T-cell (primary cell): ENCODE data around the gene ZNHIT3. TPM values are rescaled to one million over a fixed set of nuclear protein-coding genes. Genes with fewer than 3 reads are reported as not detected.
"Not testable (repeated sequence)": the region's sequence is repeated elsewhere in the genome, so short reads cannot be mapped to it uniquely, and the experiment has no call there.

Source experiments
- ATAC-seq, 4 experiments: fragments of 200-7000 bp in 3 of 4; fragments of 150-1000 bp in 1 of 4; cut with Tn5 transposase; replicated peaks in 1 of 4; 1 replicate in 3 of 4; 2 replicates in 1 of 4; pipeline ENCODE4 v1.10.0; 2021; ENCODE audit warnings: moderate library complexity in 3 of 4, mild to moderate bottlenecking in 2 of 4, moderate number of reproducible peaks in 1 of 4
- CTCF ChIA-PET, 2 donors: fragments of 300-600 bp; sonication (Branson Sonifier 250); formaldehyde crosslinking; loops; one replicate each; lab custom pipeline; 2022; ENCODE audit warnings: antibody characterized with exemption in 2 of 2; lab: Charles Lee
- POLR2A ChIA-PET, 2 donors: fragments of 300-600 bp; sonication (Branson Sonifier 250); formaldehyde crosslinking; loops; one replicate each; lab custom pipeline; 2022; ENCODE audit warnings: antibody characterized with exemption in 2 of 2; lab: Charles Lee
- DNase-seq, 35 experiments: peaks; one replicate each; pipeline versions ENCODE4 v3.0.0 to v3.0.0-alpha.2; 2013 to 2023
- H3K27ac ChIP-seq: one replicate; pipeline ENCODE4 v1.5.1; 2013; ENCODE audit warnings: low read length
- H3K27me3 ChIP-seq, 2 experiments: replicated peaks in 1 of 2; 1 replicate in 1 of 2; 2 replicates in 1 of 2; pipeline versions ENCODE4 v1.6.1 to v1.7.0; 2013; ENCODE audit warnings: low read length in 1 of 2, mixed read lengths in 1 of 2; ENCODE audit not compliant: control insufficient read depth in 2 of 2, insufficient read depth in 2 of 2; ENCODE audit errors: extremely low read depth in 1 of 2
- H3K36me3 ChIP-seq, 2 donors: 1 replicate in 1 of 2; 2 replicates in 1 of 2; pipeline versions ENCODE4 v1.6.1 to v1.7.0; 2013; ENCODE audit warnings: low read length in 1 of 2; ENCODE audit not compliant: control insufficient read depth in 2 of 2, insufficient read depth in 1 of 2; ENCODE audit errors: extremely low read depth in 1 of 2
- H3K4me1 ChIP-seq, 2 experiments: 1 replicate in 1 of 2; 2 replicates in 1 of 2; pipeline versions ENCODE4 v1.6.1 to v1.7.0; 2013; ENCODE audit warnings: low read length in 2 of 2, mixed read lengths in 1 of 2; ENCODE audit not compliant: insufficient read depth in 2 of 2, control insufficient read depth in 1 of 2; ENCODE audit errors: extremely low read depth in 1 of 2
- H3K4me3 ChIP-seq, 2 donors: 1 replicate in 1 of 2; 2 replicates in 1 of 2; pipeline versions ENCODE4 v1.5.1 to v1.7.0; 2013; ENCODE audit warnings: mild to moderate bottlenecking in 2 of 2, low read length in 1 of 2, moderate library complexity in 1 of 2; ENCODE audit not compliant: control insufficient read depth in 1 of 2; ENCODE audit errors: extremely low read depth in 1 of 2
- H3K9me3 ChIP-seq: 2 replicates; pipeline ENCODE4 v1.7.0; 2013
- H3K27ac Mint-ChIP-seq, 2 donors: one replicate each; pipeline ENCODE4 v1.8.0; 2020 to 2021; ENCODE audit warnings: mild to moderate bottlenecking in 2 of 2, mixed read lengths in 2 of 2
- H3K27me3 Mint-ChIP-seq, 2 donors: one replicate each; pipeline ENCODE4 v1.8.0; 2021 to 2022; ENCODE audit warnings: mixed read lengths in 2 of 2
- H3K36me3 Mint-ChIP-seq: one replicate; pipeline ENCODE4 v1.8.0; 2021; ENCODE audit warnings: mixed read lengths
- H3K4me1 Mint-ChIP-seq, 3 donors: one replicate each; pipeline ENCODE4 v1.8.0; 2020 to 2022; ENCODE audit warnings: mixed read lengths in 3 of 3, mild to moderate bottlenecking in 1 of 3
- H3K4me3 Mint-ChIP-seq, 3 donors: one replicate each; pipeline ENCODE4 v1.8.0; 2020 to 2022; ENCODE audit warnings: mild to moderate bottlenecking in 3 of 3, mixed read lengths in 3 of 3, moderate library complexity in 3 of 3
- H3K9me3 Mint-ChIP-seq, 3 donors: one replicate each; pipeline ENCODE4 v1.8.0; 2020 to 2022; ENCODE audit warnings: mixed read lengths in 3 of 3
- WGBS: methylation state at CpG from one replicate; pipeline ENCODE4 v1.1.5; 2013; ENCODE audit warnings: missing lambda C conversion rate; ENCODE audit not compliant: insufficient coverage; 5-methylcytosine and 5-hydroxymethylcytosine counted together
- total RNA-seq, 35 experiments: library from RNA in 6 of 35; stranded (reverse) in 6 of 35; fragments of 120-200 nt in 1 of 35; gene quantifications; one replicate each; pipeline versions ENCODE4 v1.2.1 to v1.2.4 and lab custom pipeline; 2013 to 2026

ZNHIT3 gene
- total RNA-seq, 5 donors from 2014 or later (not counting 1 experiment from before 2014, with no cell fraction given): 44.2 to 54.6 (median 51.3) TPM

- no peaks in the 10 kb centered on the region for H3K9me3 Mint-ChIP-seq
- H3K36me3 Mint-ChIP-seq: peaks cover 15% of the 10 kb centered on the region
- no peaks in the 10 kb centered on the region for H3K4me1 Mint-ChIP-seq
- Histone ChIP-seq H3K36me3 (peaks cover 7 to 60% of the 10 kb centered on the region in 2 donors), H3K27ac (no peak overlapping the region), H3K27me3 (no peaks in the 10 kb centered on the region), H3K9me3 (no peaks in the 10 kb centered on the region), H3K4me1 (no peaks in the 10 kb centered on the region), H3K4me3 (no peak overlapping the region)
- CTCF ChIA-PET: interaction anchor here in 1 of 2 donors (0.6 kb wide), 1 partner anchor 9 kb away, joined by 3 read pairs; no protein-coding TSS in a partner anchor
- ATAC-seq: no peak
- POLR2A ChIA-PET: no interaction called here
- H3K27ac Mint-ChIP-seq: no peak overlapping the region
- no peak for DNase-seq
- no peak overlapping the region for H3K4me3 Mint-ChIP-seq
- H3K27me3 Mint-ChIP-seq: no peaks in the 10 kb centered on the region
- WGBS: no CpG with 5 or more reads among the region's 6 CpGs
Observed at GRCh38 chr17:36507266-36507665, 20.8 kb downstream of the ZNHIT3 start.

DNA sequence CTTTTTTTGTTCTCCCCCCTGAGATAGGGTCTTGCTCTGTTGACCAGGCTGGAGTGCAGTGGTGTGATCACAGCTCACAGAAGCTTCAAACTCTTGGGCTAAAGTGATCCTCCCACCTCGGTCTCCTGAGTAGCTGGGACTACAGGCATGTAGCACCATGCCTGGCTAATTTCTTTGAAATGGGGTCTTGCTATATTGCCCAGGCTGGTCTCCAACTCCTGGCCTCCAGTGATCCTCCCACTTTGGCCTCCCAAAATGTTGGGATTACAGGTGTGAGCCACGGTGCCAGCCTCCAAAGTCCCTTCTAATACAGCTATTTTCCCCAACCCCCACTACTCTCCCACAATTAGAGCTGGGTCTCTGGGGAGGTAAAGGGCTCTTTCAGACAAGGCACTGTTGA, 22.0 kb downstream of the ZNHIT3 start:
- H3K36me3 ChIP-seq: peaks cover 4 to 57% of the 10 kb centered on the region in 2 donors
- H3K4me1 ChIP-seq, DNase-seq, H3K4me3 Mint-ChIP-seq, POLR2A ChIA-PET, H3K27ac Mint-ChIP-seq, H3K9me3 Mint-ChIP-seq, H3K27ac ChIP-seq, H3K27me3 ChIP-seq, CTCF ChIA-PET, H3K4me1 Mint-ChIP-seq, ATAC-seq, H3K9me3 ChIP-seq, H3K4me3 ChIP-seq, H3K27me3 Mint-ChIP-seq: not testable (repeated sequence)
- peaks cover 21% of the 10 kb centered on the region for H3K36me3 Mint-ChIP-seq
- WGBS: 100% methylated on average over 1 of the region's 2 CpGs

GRCh38 chr17:36509272-36509985, 22.9 kb downstream of the ZNHIT3 start:
- Mint-ChIP-seq H3K36me3 (peaks cover 21% of the 10 kb centered on the region), H3K4me3 (no peak overlapping the region), H3K9me3 (no peaks in the 10 kb centered on the region), H3K4me1 (no peaks in the 10 kb centered on the region), H3K27me3 (no peaks in the 10 kb centered on the region), H3K27ac (no peak overlapping the region)
- Histone ChIP-seq H3K36me3 (peaks cover 4 to 47% of the 10 kb centered on the region in 2 donors), H3K27ac (no peak overlapping the region), H3K4me3 (no peak overlapping the region), H3K4me1 (no peaks in the 10 kb centered on the region), H3K9me3 (no peaks in the 10 kb centered on the region), H3K27me3 (no peaks in the 10 kb centered on the region)
- ChIA-PET POLR2A (no interaction called here), CTCF (no interaction called here)
- WGBS: 94% methylated on average over 8 of the region's 9 CpGs
- DNase-seq (no peak), ATAC-seq (no peak)

GRCh38 chr17:36510636-36511035, 24.2 kb downstream of the ZNHIT3 start:
- peaks cover 4 to 45% of the 10 kb centered on the region in 2 donors for H3K36me3 ChIP-seq
- Mint-ChIP-seq H3K27ac (no peak overlapping the region), H3K9me3 (no peaks in the 10 kb centered on the region), H3K4me1 (no peaks in the 10 kb centered on the region), H3K27me3 (no peaks in the 10 kb centered on the region), H3K4me3 (no peak overlapping the region), H3K36me3 (peaks cover 21% of the 10 kb centered on the region)
- no peak for DNase-seq
- H3K4me1 ChIP-seq: no peaks in the 10 kb centered on the region
- WGBS: 93% methylated on average over 14 of the region's 14 CpGs
- no peak for ATAC-seq
- CTCF ChIA-PET: no interaction called here
- POLR2A ChIA-PET: no interaction called here
- H3K27ac ChIP-seq: no peak overlapping the region
- no peaks in the 10 kb centered on the region for H3K9me3 ChIP-seq
- H3K27me3 ChIP-seq: no peaks in the 10 kb centered on the region
- no peak overlapping the region for H3K4me3 ChIP-seq

DNA sequence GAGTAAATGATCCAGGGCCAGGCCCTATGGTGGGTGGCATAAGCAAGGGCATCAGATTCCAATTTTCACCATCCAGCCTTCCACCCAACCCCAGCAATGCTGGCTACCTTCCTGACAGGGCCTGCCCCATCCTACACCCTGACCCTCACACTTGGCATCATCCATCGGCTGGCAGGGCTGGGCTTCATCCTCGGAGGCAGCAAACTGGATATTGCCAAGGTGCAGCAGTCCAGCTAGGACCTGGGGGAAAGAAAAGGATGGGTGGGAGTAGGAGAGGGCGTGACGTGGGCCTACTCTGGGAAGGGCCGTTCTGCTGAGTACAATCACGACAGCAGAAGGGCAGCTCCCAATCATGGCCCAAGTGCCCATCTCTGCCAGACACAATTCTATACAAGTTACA, 24.7 kb downstream of the ZNHIT3 start:
- Mint-ChIP-seq H3K27me3 (no peaks in the 10 kb centered on the region), H3K4me3 (no peak overlapping the region), H3K27ac (no peak overlapping the region), H3K36me3 (peaks cover 17% of the 10 kb centered on the region), H3K9me3 (no peaks in the 10 kb centered on the region), H3K4me1 (no peaks in the 10 kb centered on the region)
- ATAC-seq (no peak), DNase-seq (no peak)
- Histone ChIP-seq H3K36me3 (peaks cover 4 to 45% of the 10 kb centered on the region in 2 donors), H3K4me3 (no peak overlapping the region), H3K27ac (no peak overlapping the region), H3K27me3 (no peaks in the 10 kb centered on the region), H3K9me3 (no peaks in the 10 kb centered on the region), H3K4me1 (no peaks in the 10 kb centered on the region)
- POLR2A ChIA-PET: no interaction called here
- CTCF ChIA-PET: no interaction called here
- WGBS: 95% methylated on average over 3 of the region's 6 CpGs

- Histone ChIP-seq H3K4me1 (no peaks in the 10 kb centered on the region), H3K9me3 (no peaks in the 10 kb centered on the region), H3K36me3 (peaks cover 4 to 35% of the 10 kb centered on the region in 2 donors), H3K27me3 (no peaks in the 10 kb centered on the region), H3K4me3 (no peak overlapping the region), H3K27ac (no peak overlapping the region)
- ChIA-PET POLR2A (no interaction called here), CTCF (no interaction called here)
- no CpG with 5 or more reads among the region's 5 CpGs for WGBS
- Mint-ChIP-seq H3K9me3 (no peaks in the 10 kb centered on the region), H3K27me3 (no peaks in the 10 kb centered on the region), H3K36me3 (peaks cover 22% of the 10 kb centered on the region), H3K27ac (peak overlapping the region in 1 of 2 donors; percentile 34), H3K4me3 (no peak overlapping the region), H3K4me1 (no peaks in the 10 kb centered on the region)
- DNase-seq (peak in 1 of 35 experiments; percentile 14), ATAC-seq (no peak)
Observed at GRCh38 chr17:36512641-36513040, 26.2 kb downstream of the ZNHIT3 start.
